Measurements from ENCODE around the gene ZNF416. TPM values are rescaled to one million over a fixed set of nuclear protein-coding genes. Genes with fewer than 3 reads are reported as not detected.

Gene ZNF416
- total RNA-seq, 1 experiment from 2014 or later = 3.6 TPM

GRCh38 chr19:57527136-57527881 lies 51.4 kb downstream of the ZNF416 start, which contains the start of gene ZNF549:
ZNF549 (plus strand) TSS chr19:57527356; CDS start chr19:57527574, 218 bp downstream.
- Histone ChIP-seq H3K4me1 (ENCODE audit: insufficient read depth, low read length) (no peaks in the 10 kb centered on the region), H3K9ac (ENCODE audit: low read length) (peak within 1 kb of the TSS; percentile 80), H3K27me3 (ENCODE audit: low read length) (no peaks in the 10 kb centered on the region), H3K27ac (ENCODE audit: low read length) (peak within 1 kb of the TSS; percentile 50), H4K20me1 (ENCODE audit: low read length) (no peaks in the 10 kb centered on the region), H3K9me2 (replicated peaks; ENCODE audit: low read length) (no peaks in the 10 kb centered on the region), H3K36me3 (ENCODE audit: low read depth, low read length) (peaks cover 22% of the 10 kb centered on the region), H3K4me2 (ENCODE audit: low read length) (peak within 1 kb of the TSS; percentile 91), H3K4me3 (ENCODE audit: low read length) (peak within 1 kb of the TSS; percentile 86), H2AFZ (ENCODE audit: low read length) (peak within 1 kb of the TSS; percentile 98), H3F3A (ENCODE audit: low read length, unreplicated experiment) (no peaks in the 10 kb centered on the region), H3K79me2 (ENCODE audit: low read length) (peaks cover 23% of the 10 kb centered on the region), H3K9me3 (ENCODE audit: low read length) (peaks cover 27% of the 10 kb centered on the region)
- intact Hi-C loops (cut with micrococcal nuclease) = loop anchor here (1.0 kb wide), 1 partner anchor 51 kb away; the partner anchor contains the start of gene ZNF416
- peak; percentile 100 for ATAC-seq
- ChIA-PET CTCF (interaction anchor here (0.7 kb wide), 1 partner anchor 602 kb away, joined by 3 read pairs; no protein-coding TSS in a partner anchor), POLR2A (ENCODE audit: unreplicated experiment) (no interaction called here)
- TF ChIP-seq CTCF (conservative IDR thresholded peaks at IDR 0.05; ENCODE audit: low read depth, low read length) (no peak), EZH2 (IDR thresholded peaks at IDR 0.05; ENCODE audit: low read length, unreplicated experiment) (no peak), EZH2phosphoT487 (IDR thresholded peaks at IDR 0.05; ENCODE audit: borderline replicate concordance, low read length) (no peak)
- BruUV-seq (replicated peaks) = TSS peak; percentile 70
- DNase-seq = peak; percentile 97

Other genes with a start within 250 kb of the ZNF416 start
- 8.1 and 8.2 TPM in 2 replicates for gene ZNF304, start 227.6 kb downstream of the ZNF416 start, total RNA-seq (2014; rRNA removed)
- gene TRAPPC2B, start 215.4 kb downstream of the ZNF416 start, total RNA-seq (2014; rRNA removed) = 16.1 and 21.0 TPM in 2 replicates
- 0.81 and 3.2 TPM in 2 replicates for gene ZNF547, start 215.4 kb downstream of the ZNF416 start, total RNA-seq (2014; rRNA removed)
- gene ZNF548, start 189.1 kb downstream of the ZNF416 start, total RNA-seq (2014; rRNA removed) = 14.4 and 21.8 TPM in 2 replicates
- gene ZNF17, start 167.8 kb downstream of the ZNF416 start, total RNA-seq (2014; rRNA removed) = 4.7 and 7.8 TPM in 2 replicates
- gene ZNF749, start 143.6 kb downstream of the ZNF416 start, total RNA-seq (2014; rRNA removed) = 17.6 and 21.9 TPM in 2 replicates
- 0.18 TPM in 1 of 2 replicates, not detected in the other for gene VN1R1, start 121.8 kb downstream of the ZNF416 start, total RNA-seq (2014; rRNA removed)
- gene ZNF772, start 101.3 kb downstream of the ZNF416 start, total RNA-seq (2014; rRNA removed) = 12.5 and 14.1 TPM in 2 replicates
- gene ZNF419, start 91.2 kb downstream of the ZNF416 start, total RNA-seq (2014; rRNA removed) = 16.5 and 22.3 TPM in 2 replicates
- 9.0 and 21.1 TPM in 2 replicates for gene ZNF773, start 79.0 kb downstream of the ZNF416 start, total RNA-seq (2014; rRNA removed)
- gene ZNF549, start 51.6 kb downstream of the ZNF416 start, total RNA-seq (2014; rRNA removed) = 4.3 and 5.0 TPM in 2 replicates
- gene ZNF550, start 19.0 kb downstream of the ZNF416 start, total RNA-seq (2014; rRNA removed) = 3.1 and 4.2 TPM in 2 replicates
- gene ZIK1, start 5.2 kb upstream of the ZNF416 start, total RNA-seq (2014; rRNA removed) = 0.33 and 0.46 TPM in 2 replicates
- gene ZNF530, start 21.0 kb upstream of the ZNF416 start, total RNA-seq (2014; rRNA removed) = 15.0 and 16.9 TPM in 2 replicates
- gene ZNF134, start 35.3 kb upstream of the ZNF416 start, total RNA-seq (2014; rRNA removed) = 22.2 and 22.3 TPM in 2 replicates
- gene ZNF211, start 54.3 kb upstream of the ZNF416 start, total RNA-seq (2014; rRNA removed) = 9.6 and 10.1 TPM in 2 replicates
- gene ZSCAN4, start 90.0 kb upstream of the ZNF416 start, total RNA-seq (2014; rRNA removed) = not detected in 2 replicates
- 19.7 and 20.4 TPM in 2 replicates for gene ZNF551, start 103.1 kb upstream of the ZNF416 start, total RNA-seq (2014; rRNA removed)
- 0.46 TPM in 1 of 2 replicates, not detected in the other for gene ZNF154, start 130.3 kb upstream of the ZNF416 start, total RNA-seq (2014; rRNA removed)
- gene ZNF671, start 148.7 kb upstream of the ZNF416 start, total RNA-seq (2014; rRNA removed) = 2.3 and 4.2 TPM in 2 replicates
- 14.1 and 17.3 TPM in 2 replicates for gene ZNF776, start 167.9 kb upstream of the ZNF416 start, total RNA-seq (2014; rRNA removed)
- 13.1 and 13.2 TPM in 2 replicates for gene ZNF586, start 190.8 kb upstream of the ZNF416 start, total RNA-seq (2014; rRNA removed)
- gene ZNF552, start 236.0 kb upstream of the ZNF416 start, total RNA-seq (2014; rRNA removed) = 8.4 and 12.0 TPM in 2 replicates